ENCODE data around the gene NSRP1. TPM values are rescaled to one million over a fixed set of nuclear protein-coding genes. Genes with fewer than 3 reads are reported as not detected.
A peak's percentile ranks its signal among the peaks of the same experiment; 100 is the strongest.

NSRP1 gene
- total and polyA plus RNA-seq, 2 donors (not counting 3 experiments of a cell fraction or from before 2014, with no cell fraction given) = 11.2 to 29.1 TPM

- no peak overlapping the region for H3K9ac ChIP-seq (replicated peaks; ENCODE audit: extremely low read depth, insufficient read depth, low read length)
- dilution Hi-C loops (cut with MboI; ENCODE audit: extremely low pct_ligation_motif_present, low sequenced_read_pairs) = no loop called here
- H3K4me3 ChIP-seq (replicated peaks in 1 of 3; ENCODE audit: insufficient read depth in 1 of 3, low read depth in 1 of 3, low read length in 3 of 3) = no peak overlapping the region
- BruUV-seq (replicated peaks) = no TSS peak
- H3K9me3 ChIP-seq (replicated peaks; ENCODE audit: control insufficient read depth, insufficient read depth, low read length) = no peaks in the 10 kb centered on the region
- no peaks in the 10 kb centered on the region for H3K27me3 ChIP-seq (ENCODE audit: control insufficient read depth in 2 of 2, insufficient read depth in 2 of 2, low read length in 2 of 2)
- intact Hi-C loops (cut with micrococcal nuclease) = no loop called here
- ChIA-PET CTCF (interaction anchor here (0.9 to 1.4 kb wide), 3 partner anchors 50 to 81 kb away, joined by 3 to 6 read pairs (median 3); partner anchors contain the start of gene SLC6A4), POLR2A (no interaction called here)
- peaks cover 10% of the 10 kb centered on the region for H3K79me2 ChIP-seq (ENCODE audit: control insufficient read depth, insufficient read depth, low read length)
- H3K9me1 ChIP-seq (replicated peaks; ENCODE audit: control insufficient read depth, extremely low read depth, insufficient read depth, low read length) = no peaks in the 10 kb centered on the region
- H3K27ac ChIP-seq (ENCODE audit: insufficient read depth, low read depth, low read length) = no peak overlapping the region
- TF ChIP-seq, protein P1, sequence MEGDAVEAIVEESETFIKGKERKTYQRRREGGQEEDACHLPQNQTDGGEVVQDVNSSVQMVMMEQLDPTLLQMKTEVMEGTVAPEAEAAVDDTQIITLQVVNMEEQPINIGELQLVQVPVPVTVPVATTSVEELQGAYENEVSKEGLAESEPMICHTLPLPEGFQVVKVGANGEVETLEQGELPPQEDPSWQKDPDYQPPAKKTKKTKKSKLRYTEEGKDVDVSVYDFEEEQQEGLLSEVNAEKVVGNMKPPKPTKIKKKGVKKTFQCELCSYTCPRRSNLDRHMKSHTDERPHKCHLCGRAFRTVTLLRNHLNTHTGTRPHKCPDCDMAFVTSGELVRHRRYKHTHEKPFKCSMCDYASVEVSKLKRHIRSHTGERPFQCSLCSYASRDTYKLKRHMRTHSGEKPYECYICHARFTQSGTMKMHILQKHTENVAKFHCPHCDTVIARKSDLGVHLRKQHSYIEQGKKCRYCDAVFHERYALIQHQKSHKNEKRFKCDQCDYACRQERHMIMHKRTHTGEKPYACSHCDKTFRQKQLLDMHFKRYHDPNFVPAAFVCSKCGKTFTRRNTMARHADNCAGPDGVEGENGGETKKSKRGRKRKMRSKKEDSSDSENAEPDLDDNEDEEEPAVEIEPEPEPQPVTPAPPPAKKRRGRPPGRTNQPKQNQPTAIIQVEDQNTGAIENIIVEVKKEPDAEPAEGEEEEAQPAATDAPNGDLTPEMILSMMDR (IDR thresholded peaks at IDR 0.05; ENCODE audit: extremely low read depth in 1 of 2, insufficient read depth in 1 of 2, low read depth in 1 of 2, low read length in 2 of 2) = no peak
- no peak for TF ChIP-seq POLR2A (IDR thresholded peaks at IDR 0.05; ENCODE audit: low read depth, low read length)
- TF ChIP-seq GATA2 (IDR thresholded peaks at IDR 0.05; ENCODE audit: insufficient read depth, insufficient read length, low read depth, low read length) = no peak
- no peak for TF ChIP-seq FOS (IDR thresholded peaks at IDR 0.05; ENCODE audit: borderline replicate concordance, insufficient read depth, low read length)
- no peak for TF ChIP-seq JUN (IDR thresholded peaks at IDR 0.05; ENCODE audit: borderline replicate concordance, insufficient read depth, insufficient read length, low read depth)
- no peak for TF ChIP-seq MYC (IDR thresholded peaks at IDR 0.05; ENCODE audit: low read depth, low read length)
- TF ChIP-seq POLR2AphosphoS5 (IDR thresholded peaks at IDR 0.05; ENCODE audit: insufficient read depth, low read depth, low read length) = no peak
- TF ChIP-seq MAX (IDR thresholded peaks at IDR 0.05; ENCODE audit: insufficient read depth, insufficient read length) = no peak
- TF ChIP-seq EZH2 (IDR thresholded peaks at IDR 0.05; ENCODE audit: borderline replicate concordance, low read depth, low read length, severe bottlenecking) = no peak
- H3K4me1 ChIP-seq (ENCODE audit: control insufficient read depth, extremely low read depth, insufficient read depth, low read length) = no peaks in the 10 kb centered on the region
- H2AFZ ChIP-seq (ENCODE audit: low read depth, low read length) = no peak overlapping the region
- no peaks in the 10 kb centered on the region for H4K20me1 ChIP-seq (replicated peaks; ENCODE audit: control insufficient read depth, extremely low read depth, insufficient read depth, low read length)
- peak; percentile 53 for FAIRE-seq
- no peak overlapping the region for H3K4me2 ChIP-seq (ENCODE audit: insufficient read depth, low read length)
- peaks cover 0 to 7% of the 10 kb centered on the region in 2 experiments for H3K36me3 ChIP-seq (ENCODE audit: control insufficient read depth in 2 of 2, extremely low read depth in 1 of 2, insufficient read depth in 2 of 2, low read length in 2 of 2)
- DNase-seq (ENCODE audit: low read depth, low spot score) = no peak
Observed at GRCh38 chr17:30174556-30174955, 57.9 kb downstream of the NSRP1 start.

Measured in endothelial cell of umbilical vein (primary cell).